Keratinocyte (primary cell): ENCODE results near the gene SWSAP1. TPM values are rescaled to one million over a fixed set of nuclear protein-coding genes. Genes with fewer than 3 reads are reported as not detected.
A peak's percentile ranks its signal among the peaks of the same experiment; 100 is the strongest.

ENCODE experiments used
- DNase-seq: peaks from one replicate; pipeline ENCODE4 v3.0.0-alpha.2; 2011; ENCODE audit warnings: low read depth, missing footprints, low spot score
- FAIRE-seq: peaks from 2 replicates; lab custom pipeline; 2011; peaks lifted over from hg19 to GRCh38; lab: Jason Lieb, UNC
- H2AFZ ChIP-seq: 2 replicates; pipeline ENCODE4 v1.6.0; 2012; ENCODE audit warnings: low read length, control low read depth, inconsistent platforms; ENCODE audit not compliant: control insufficient read depth
- H3K27ac ChIP-seq: 2 replicates; pipeline ENCODE4 v1.5.1; 2011; ENCODE audit warnings: low read length; ENCODE audit not compliant: control insufficient read depth, insufficient read depth
- H3K27me3 ChIP-seq: 3 replicates; pipeline ENCODE4 v1.6.0; 2011; ENCODE audit warnings: low read length; ENCODE audit not compliant: control insufficient read depth, insufficient read depth; ENCODE audit errors: extremely low read depth
- H3K36me3 ChIP-seq, 2 experiments: 2 replicates in 1 of 2; 3 replicates in 1 of 2; pipeline ENCODE4 v1.5.1; 2011; ENCODE audit warnings: low read length in 2 of 2, mild to moderate bottlenecking in 1 of 2; ENCODE audit not compliant: control insufficient read depth in 2 of 2, insufficient read depth in 2 of 2; ENCODE audit errors: extremely low read depth in 1 of 2
- H3K4me1 ChIP-seq: 3 replicates; pipeline ENCODE4 v1.5.1; 2011; ENCODE audit warnings: low read length; ENCODE audit not compliant: control insufficient read depth, insufficient read depth; ENCODE audit errors: extremely low read depth
- H3K4me2 ChIP-seq: 3 replicates; pipeline ENCODE4 v1.6.0; 2011; ENCODE audit warnings: low read depth, low read length; ENCODE audit not compliant: control insufficient read depth, insufficient read depth; ENCODE audit errors: extremely low read depth
- H3K4me3 ChIP-seq, 3 experiments: fragments of 200-600 bp in 1 of 3; sonication (generic) in 1 of 3; 2 replicates in 2 of 3; 3 replicates in 1 of 3; pipeline ENCODE4 v1.5.1; 2011 to 2016; ENCODE audit warnings: low read length in 3 of 3, mild to moderate bottlenecking in 3 of 3, control low read depth in 2 of 3, inconsistent platforms in 1 of 3, low read depth in 1 of 3, mixed read lengths in 1 of 3, mixed run types in 1 of 3, moderate library complexity in 1 of 3; ENCODE audit not compliant: control insufficient read depth in 2 of 3, insufficient read depth in 2 of 3; ENCODE audit errors: extremely low read depth in 1 of 3
- H3K79me2 ChIP-seq: 2 replicates; pipeline ENCODE4 v1.6.0; 2012; ENCODE audit warnings: low read length; ENCODE audit not compliant: control insufficient read depth, insufficient read depth
- H3K9ac ChIP-seq: 3 replicates; pipeline ENCODE4 v1.6.0; 2011; ENCODE audit warnings: low read length; ENCODE audit not compliant: control insufficient read depth, insufficient read depth; ENCODE audit errors: extremely low read depth
- H3K9me1 ChIP-seq: 3 replicates; pipeline ENCODE4 v1.6.0; 2011; ENCODE audit warnings: low read length; ENCODE audit not compliant: control insufficient read depth, insufficient read depth; ENCODE audit errors: extremely low read depth
- H3K9me3 ChIP-seq: 2 replicates; pipeline ENCODE4 v1.5.1; 2012; ENCODE audit warnings: low read depth, low read length; ENCODE audit not compliant: control insufficient read depth
- H4K20me1 ChIP-seq: 3 replicates; pipeline ENCODE4 v1.6.0; 2011; ENCODE audit warnings: low read length; ENCODE audit not compliant: control insufficient read depth, insufficient read depth; ENCODE audit errors: extremely low read depth
- CTCF ChIP-seq, 3 experiments: IDR thresholded peaks in 1 of 3; conservative IDR thresholded peaks in 1 of 3; optimal IDR thresholded peaks in 1 of 3; 2 replicates in 2 of 3; 3 replicates in 1 of 3; pipeline versions ENCODE3 to v1.5.1; 2011; ENCODE audit warnings: low read length in 3 of 3, mild to moderate bottlenecking in 3 of 3, moderate library complexity in 2 of 3, control low read depth in 1 of 3, inconsistent platforms in 1 of 3; ENCODE audit not compliant: insufficient read depth in 2 of 3; ENCODE audit errors: extremely low read depth in 1 of 3
- EZH2 ChIP-seq: IDR thresholded peaks from one replicate; pipeline ENCODE4 v1.6.1; 2012; ENCODE audit warnings: inconsistent platforms, mild to moderate bottlenecking, low read length, moderate library complexity
- dilution Hi-C: fragments of 300-500 bp; cut with MboI; formaldehyde crosslinking; loops from one replicate; pipeline ENCODE4 v1.7.0; 2020; ENCODE audit warnings: low sequenced_read_pairs; ENCODE audit not compliant: extremely low pct_ligation_motif_present
- polyA plus RNA-seq, 5 experiments: library from polyadenylated mRNA; depleted of rRNA in 3 of 5; stranded (reverse) in 3 of 5; stranded (forward) in 1 of 5; unstranded in 1 of 5; fragments of >200 nt; gene quantifications; 1 replicate in 1 of 5; 2 replicates in 3 of 5; 3 replicates in 1 of 5; pipeline versions ENCODE4 v1.2.1 to v1.2.3, GENCODE V29; 2011 to 2012; ENCODE audit warnings: missing spikeins in 2 of 5, low read depth in 1 of 5, low replicate concordance in 1 of 5

SWSAP1 gene
- polyA plus RNA-seq, 1 donor (not counting 4 experiments of a cell fraction or from before 2014, with no cell fraction given): 2.1 TPM

GRCh38 chr19:11375143-11375948 lies 880 bp downstream of the SWSAP1 start:
- Histone ChIP-seq H3K4me2 (peak overlapping the region; percentile 88), H3K9me3 (no peaks in the 10 kb centered on the region), H3K36me3 (no peaks in the 10 kb centered on the region), H3K4me3 (peak overlapping the region; percentile 47 to 82 (median 81)), H3K4me1 (peaks cover 39% of the 10 kb centered on the region), H3K79me2 (peaks cover 4% of the 10 kb centered on the region), H3K27me3 (no peaks in the 10 kb centered on the region), H3K9me1 (peaks cover 7% of the 10 kb centered on the region), H3K27ac (peak overlapping the region; percentile 94), H4K20me1 (no peaks in the 10 kb centered on the region), H2AFZ (peak overlapping the region; percentile 73), H3K9ac (peak overlapping the region; percentile 94)
- TF ChIP-seq EZH2: no peak
- no peak for TF ChIP-seq CTCF (optimal IDR thresholded peaks at IDR 0.05 in 1 of 3, IDR thresholded peaks at IDR 0.05 in 1 of 3, conservative IDR thresholded peaks at IDR 0.05 in 1 of 3; ENCODE audit: extremely low read depth in 1 of 3, insufficient read depth in 2 of 3, low read length in 3 of 3)
- dilution Hi-C loops: no loop called here
- FAIRE-seq (no peak), DNase-seq (no peak)

- TF ChIP-seq EZH2: no peak
- TF ChIP-seq CTCF (optimal IDR thresholded peaks at IDR 0.05 in 1 of 3, IDR thresholded peaks at IDR 0.05 in 1 of 3, conservative IDR thresholded peaks at IDR 0.05 in 1 of 3; ENCODE audit: extremely low read depth in 1 of 3, insufficient read depth in 2 of 3, low read length in 3 of 3): no peak
- H3K27ac ChIP-seq: peak overlapping the region; percentile 37
Measured at GRCh38 chr19:11377237-11377636, 2.8 kb downstream of the SWSAP1 start.

More at GRCh38 chr19:11377237-11377636, 2.8 kb downstream of the SWSAP1 start:
- FAIRE-seq (no peak), DNase-seq (no peak)
- Histone ChIP-seq H3K4me1 (peaks cover 52% of the 10 kb centered on the region), H3K4me3 (no peak overlapping the region), H2AFZ (no peak overlapping the region), H3K9me3 (no peaks in the 10 kb centered on the region), H4K20me1 (no peaks in the 10 kb centered on the region), H3K4me2 (peak overlapping the region; percentile 4), H3K9ac (no peak overlapping the region), H3K9me1 (peaks cover 7% of the 10 kb centered on the region), H3K79me2 (peaks cover 4% of the 10 kb centered on the region), H3K27me3 (no peaks in the 10 kb centered on the region), H3K36me3 (no peaks in the 10 kb centered on the region)
- dilution Hi-C loops: no loop called here
